ENCODE data around the gene SCFD2.
"Not testable (repeated sequence)": the region's sequence is repeated elsewhere in the genome, so short reads cannot be mapped to it uniquely, and the experiment has no call there.

The SCFD2 gene

DNA sequence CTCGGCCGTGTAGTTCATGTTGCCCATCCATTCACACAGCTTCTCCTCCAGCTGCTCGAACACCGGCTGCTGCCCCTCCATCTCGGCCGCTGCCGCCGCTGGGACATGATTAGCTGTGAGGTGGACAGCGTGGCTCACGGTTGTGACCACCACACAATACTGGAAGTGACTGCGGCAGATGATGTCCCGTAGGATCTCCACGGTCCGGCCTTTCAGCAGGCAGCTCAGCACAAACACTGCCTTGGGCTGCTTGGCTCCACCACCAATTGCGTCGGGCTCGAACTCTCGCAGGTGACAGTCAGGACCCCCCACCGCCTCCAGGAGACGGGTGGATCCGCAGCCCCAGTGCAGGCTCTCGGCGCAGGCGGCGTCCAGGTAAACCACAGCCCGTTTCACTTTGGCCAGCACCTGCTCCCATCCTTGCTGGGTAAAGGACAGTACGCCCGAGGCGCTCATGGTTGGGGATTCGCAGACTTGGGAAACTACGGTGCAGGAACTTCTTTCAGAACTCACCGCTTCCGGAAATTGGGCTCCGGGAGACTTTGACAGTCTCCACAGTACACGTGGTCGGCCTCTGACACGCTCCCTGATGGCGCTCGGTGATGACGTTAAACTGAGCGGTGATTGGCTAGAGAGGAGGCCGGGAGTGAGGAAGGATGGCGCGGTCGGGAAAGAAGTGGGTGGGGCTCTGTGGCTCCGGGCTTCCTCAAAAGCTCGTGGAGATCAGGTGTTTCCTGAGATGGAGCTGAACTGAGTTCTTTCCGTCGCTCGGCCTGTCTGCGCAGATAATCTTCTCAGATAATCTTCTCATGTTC is at the start of gene SCFD2:
Gene SCFD2, minus strand, starts transcription at position 576 of the 815 bp plus-strand sequence.
- peak; percentile 78 to 85 (median 81) for DNase-seq

DNA sequence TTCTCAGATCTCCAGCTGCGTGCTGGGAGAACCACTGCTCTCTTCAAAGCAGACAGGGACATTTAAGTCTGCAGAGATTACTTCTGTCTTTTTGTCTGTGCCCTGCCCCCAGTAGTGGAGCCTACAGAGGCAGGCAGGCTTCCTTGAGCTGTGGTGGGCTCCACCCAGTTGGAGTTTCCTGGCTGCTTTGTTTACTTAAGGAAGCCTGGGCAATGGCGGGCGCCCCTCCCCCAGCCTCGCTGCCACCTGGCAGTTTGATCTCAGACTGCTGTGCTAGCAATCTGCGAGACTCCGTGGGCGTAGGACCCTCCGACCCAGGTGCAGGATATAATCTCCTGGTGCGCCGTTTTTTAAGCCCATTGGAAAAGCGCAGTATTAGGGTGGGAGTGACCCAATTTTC is 43.6 kb upstream of the SCFD2 start:
- not testable (repeated sequence) for DNase-seq

- DNase-seq: no peak
Observed at GRCh38 chr4:53380221-53380620, 14.4 kb upstream of the SCFD2 start.

DNA sequence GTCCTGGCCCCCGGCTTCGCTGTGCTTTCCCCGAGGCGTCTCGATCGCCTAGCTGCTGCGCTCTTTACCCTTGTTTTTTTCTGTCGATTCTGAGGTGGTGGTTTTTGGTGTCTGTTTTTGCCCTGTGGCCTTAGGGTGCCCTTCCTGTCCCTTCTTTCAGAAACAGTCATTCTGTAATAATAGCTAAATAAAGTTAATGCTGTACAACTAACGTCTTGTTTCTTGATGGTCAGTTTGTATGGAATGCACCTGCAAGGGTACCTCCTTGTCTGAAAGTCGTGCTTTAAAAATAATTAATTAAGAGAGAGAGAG is 12.3 kb upstream of the SCFD2 start:
- DNase-seq: no peak

DNA sequence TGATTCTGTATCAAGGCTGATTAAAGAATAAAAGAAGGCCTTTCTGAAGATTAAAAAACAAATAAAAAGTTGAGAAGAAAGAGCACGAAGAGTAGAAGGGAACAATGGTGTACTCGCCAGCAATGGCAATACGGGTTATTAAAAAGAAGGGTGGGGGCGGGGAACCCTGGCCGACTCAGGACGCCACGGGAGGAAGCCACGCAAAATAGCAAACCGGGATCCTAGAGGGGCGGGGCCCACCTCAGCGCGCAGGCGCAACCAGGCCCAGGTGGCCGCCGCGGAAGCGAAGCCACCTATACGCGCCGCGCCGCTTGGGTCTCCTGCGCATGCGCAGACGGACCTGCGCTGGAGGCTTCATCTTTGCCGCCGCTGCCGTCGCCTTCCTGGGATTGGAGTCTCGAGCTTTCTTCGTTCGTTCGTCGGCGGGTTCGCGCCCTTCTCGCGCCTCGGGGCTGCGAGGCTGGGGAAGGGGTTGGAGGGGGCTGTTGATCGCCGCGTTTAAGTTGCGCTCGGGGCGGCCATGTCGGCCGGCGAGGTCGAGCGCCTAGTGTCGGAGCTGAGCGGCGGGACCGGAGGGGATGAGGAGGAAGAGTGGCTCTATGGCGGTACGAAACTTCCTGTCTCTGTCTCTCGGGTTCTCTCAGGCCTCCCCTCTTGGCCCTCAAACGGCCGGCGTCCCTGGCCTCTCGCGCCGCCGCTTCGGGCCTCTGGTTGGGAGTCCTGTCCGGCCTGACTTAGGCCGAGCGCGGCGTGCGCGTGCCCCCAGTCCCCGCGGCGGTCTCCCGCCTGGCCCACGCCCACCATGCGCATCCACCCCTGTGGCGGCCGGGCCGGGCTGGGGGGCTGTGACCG is 11.7 kb upstream of the SCFD2 start, which contains the start of gene FIP1L1:
Gene FIP1L1, plus strand, starts transcription at position 323 of the 852 bp plus-strand sequence. Its CDS starts 198 bp downstream, at position 521.
- peak; percentile 93 to 96 (median 95) for DNase-seq

DNA sequence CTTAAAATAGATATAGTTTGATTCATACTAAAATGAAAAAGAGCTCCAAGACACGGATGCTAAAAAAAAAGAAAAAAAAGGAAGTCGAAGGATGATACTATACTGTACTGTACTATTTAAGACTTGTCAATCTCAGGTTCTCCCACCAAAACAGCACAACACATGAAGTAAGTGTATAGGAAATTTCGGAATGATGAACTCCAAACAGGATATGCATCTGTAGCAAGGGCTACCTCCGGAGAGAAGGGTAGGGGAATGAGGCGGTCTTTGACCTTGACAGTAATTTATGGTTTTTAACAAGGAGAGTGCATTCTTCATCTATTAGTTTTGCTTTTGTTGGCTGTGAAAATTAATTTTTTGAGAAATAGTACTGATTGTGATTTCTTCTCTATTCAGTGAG is 11.0 kb upstream of the SCFD2 start:
- no peak for DNase-seq

GRCh38 chr4:53374777-53375258 is 9.0 kb upstream of the SCFD2 start:
- no peak for DNase-seq

DNA sequence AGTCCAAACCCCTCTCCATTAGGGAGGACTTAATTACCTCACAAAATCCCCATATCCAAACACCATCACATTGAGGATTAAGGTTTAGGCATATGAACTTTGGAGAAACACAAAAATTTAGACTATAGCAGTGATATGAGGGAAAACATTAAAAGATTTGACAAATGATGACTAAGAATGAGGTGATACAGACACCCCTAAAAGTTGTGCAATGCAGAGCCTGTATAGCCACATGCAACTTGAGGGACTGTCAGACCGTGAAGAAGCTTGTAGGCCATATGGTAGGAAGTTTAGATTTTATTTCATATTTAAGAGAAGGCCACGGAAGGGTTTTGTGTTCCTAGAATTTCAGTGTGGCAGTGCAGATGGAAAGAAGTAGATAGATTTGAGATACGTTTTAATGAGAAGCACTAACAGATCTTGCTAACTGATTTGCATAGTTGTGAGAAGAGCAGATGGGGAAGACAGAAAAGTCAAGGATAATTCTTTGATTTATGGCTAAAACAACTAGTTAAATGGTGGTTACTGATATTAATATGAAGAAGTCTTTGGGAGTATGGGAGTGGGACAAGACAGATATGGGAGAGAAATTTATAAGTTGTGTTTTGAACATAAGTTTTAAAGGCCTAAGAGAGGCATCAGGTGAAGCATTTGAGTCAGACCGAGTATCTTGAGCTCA is 6.1 kb upstream of the SCFD2 start:
- DNase-seq: no peak

DNA sequence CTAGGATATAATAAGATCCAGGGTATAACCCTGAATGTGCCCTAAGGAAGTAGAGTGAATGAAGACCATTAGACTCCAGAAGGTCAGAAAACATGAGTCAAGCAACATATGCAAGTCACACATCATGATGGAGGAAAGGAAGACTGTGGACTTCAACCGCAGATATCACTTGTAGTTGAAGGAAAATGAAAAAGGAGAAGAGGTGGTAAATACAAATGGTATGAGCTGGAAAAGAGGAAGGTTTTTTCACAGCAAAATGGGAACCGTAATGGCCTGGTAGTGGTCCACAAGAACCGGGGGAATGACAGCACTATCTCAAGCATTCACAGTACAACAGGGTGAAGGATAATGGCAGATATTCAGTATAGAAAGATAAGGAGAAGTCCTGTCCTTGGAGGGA is 5.2 kb upstream of the SCFD2 start:
- DNase-seq: no peak

DNA sequence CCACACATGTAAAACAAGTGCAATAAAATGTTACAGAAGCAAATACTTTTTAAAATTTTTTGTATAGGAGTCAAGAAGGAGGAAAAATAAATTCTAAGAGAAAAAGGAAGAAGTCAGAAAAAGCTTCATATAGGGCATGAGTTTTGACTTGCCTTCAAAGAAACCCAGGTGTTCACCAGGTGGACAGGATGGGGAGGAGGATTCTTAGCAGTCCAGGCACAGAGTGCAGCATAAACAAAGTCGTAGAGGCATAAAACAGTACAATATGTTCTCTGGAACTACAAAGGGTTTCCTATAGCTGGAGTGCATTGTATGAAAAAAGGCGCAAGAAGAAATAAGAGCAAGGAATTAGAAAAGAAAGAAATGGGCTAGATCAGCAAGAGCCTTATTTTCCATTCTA is 1.9 kb upstream of the SCFD2 start:
- DNase-seq: no peak

- DNase-seq: no peak
Observed at GRCh38 chr4:53366301-53366716, 448 bp upstream of the SCFD2 start.

DNA sequence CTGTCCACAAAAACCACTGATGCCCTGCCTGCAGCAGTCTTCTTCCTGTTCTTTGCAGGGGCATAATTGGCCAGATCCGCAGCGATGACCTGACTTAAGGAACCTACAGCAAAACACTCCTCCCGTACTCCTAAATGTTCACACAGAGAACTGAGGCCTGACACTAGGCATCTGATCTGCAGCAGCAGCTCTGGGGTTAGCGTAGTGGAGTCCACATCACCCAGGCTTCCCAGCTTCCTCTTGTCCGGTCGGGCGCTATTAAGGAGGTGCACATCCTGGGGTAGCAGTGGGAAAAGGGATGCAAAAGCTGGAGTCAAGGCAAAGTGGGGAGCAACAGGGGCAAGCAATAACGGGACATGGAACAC is 758 bp downstream of the SCFD2 start:
- DNase-seq: peak in 1 of 4 experiments; percentile 16

- DNase-seq: no peak
Observed at GRCh38 chr4:53364624-53365023, 1.2 kb downstream of the SCFD2 start.

- DNase-seq: no peak
Observed at GRCh38 chr4:53362093-53362492, 3.8 kb downstream of the SCFD2 start.

DNA sequence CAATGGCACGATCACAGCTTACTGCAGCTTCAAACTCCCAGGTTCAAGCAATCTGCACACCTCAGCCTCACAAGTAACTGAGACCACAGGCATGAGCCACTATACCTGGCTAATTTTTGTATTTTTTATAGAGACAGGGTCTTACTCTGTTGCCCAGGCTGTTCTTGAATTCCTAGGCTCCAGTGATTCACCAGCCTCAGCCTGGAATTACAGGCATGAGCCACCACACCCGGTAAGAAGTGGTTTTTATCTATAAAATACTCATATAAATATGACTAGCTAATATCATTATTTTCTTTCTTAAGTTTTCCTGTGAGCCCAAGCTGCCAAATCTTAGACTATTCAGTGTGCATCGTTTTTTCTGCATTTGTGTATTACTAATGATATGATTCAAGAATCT is 4.4 kb downstream of the SCFD2 start:
- DNase-seq: no peak

GRCh38 chr4:53355930-53356521 is 9.8 kb downstream of the SCFD2 start:
- DNase-seq: no peak

DNA sequence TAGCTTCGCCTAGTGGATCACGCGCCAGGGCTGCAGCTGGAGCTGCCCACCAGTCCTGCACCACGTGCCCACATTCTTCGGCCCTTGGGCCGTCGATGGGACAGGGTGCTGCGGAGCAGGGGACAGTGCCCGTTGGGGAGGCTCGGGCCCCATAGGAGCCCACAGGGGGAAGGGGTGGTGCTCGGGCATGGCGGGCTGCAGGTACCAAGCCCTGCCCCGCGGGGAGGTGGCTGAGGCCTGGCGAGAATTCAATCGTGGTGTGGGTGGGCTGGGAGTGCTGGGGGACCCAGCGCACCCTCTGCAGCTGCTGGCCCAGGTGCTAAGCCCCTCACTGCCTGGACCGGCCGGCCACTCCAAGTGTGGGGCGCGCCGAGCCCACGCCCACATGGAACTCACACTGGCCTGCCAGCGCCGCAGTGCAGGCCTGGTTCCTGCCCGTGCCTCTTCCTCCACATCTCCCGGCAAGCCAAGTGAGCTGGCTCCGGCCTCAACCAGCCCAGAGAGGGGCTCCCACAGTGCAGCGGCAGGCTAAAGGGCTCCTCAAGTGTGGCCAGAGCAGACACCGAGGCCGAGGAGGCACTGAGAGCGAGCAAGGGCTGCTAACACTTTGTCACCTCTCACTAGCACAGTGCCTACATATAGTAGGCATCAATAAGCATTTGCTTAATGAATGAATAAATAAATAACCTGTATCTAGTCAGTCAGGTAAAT is 11.7 kb downstream of the SCFD2 start:
- DNase-seq: no peak

DNA sequence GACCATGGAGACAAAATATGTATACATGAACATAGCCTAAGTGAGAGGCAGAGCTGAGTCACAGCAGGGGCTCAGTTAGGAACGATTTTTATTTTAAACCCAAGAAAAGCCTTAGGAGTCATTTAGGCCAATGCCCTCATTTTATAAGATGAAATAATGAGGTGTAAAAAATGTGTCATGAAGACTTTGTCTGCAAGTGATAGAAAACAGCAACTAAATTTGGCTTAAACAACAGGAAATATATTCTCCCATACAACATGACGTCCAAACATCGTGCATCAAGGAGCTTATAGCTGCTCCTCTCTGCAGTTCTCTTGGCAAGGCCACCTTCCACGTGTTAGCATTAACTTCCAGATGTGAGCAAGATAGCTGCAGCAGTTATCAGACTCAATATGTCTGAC is 16.8 kb downstream of the SCFD2 start:
- no peak for DNase-seq

GRCh38 chr4:53348046-53348445 is 17.8 kb downstream of the SCFD2 start:
- no peak for DNase-seq

- DNase-seq: no peak
Observed at GRCh38 chr4:53346920-53347852, 18.7 kb downstream of the SCFD2 start.

- not testable (repeated sequence) for DNase-seq
Observed at GRCh38 chr4:53346392-53346791, 19.5 kb downstream of the SCFD2 start.
